Neural cell (in vitro differentiated cells): ENCODE data around the gene C12orf42. TPM values are rescaled to one million over a fixed set of nuclear protein-coding genes. Genes with fewer than 3 reads are reported as not detected.

Experiments used
- H2AFZ ChIP-seq: fragments of 200-600, 300-800 bp; sonication (generic), shearing (Covaris generic); 2 replicates; pipeline ENCODE4 v1.6.0; 2014; ENCODE audit warnings: low read depth, mild to moderate bottlenecking, antibody characterized with exemption, low read length, moderate library complexity
- H3F3A ChIP-seq: fragments of 200-600 bp; shearing (Covaris generic); 2 replicates; pipeline ENCODE4 v1.6.1; 2016; ENCODE audit warnings: mild to moderate bottlenecking, moderate library complexity, mixed read lengths, antibody characterized with exemption, low read length; ENCODE audit not compliant: insufficient read depth, poor library complexity, severe bottlenecking
- H3K27ac ChIP-seq: fragments of 200-600, 300-800 bp; sonication (generic), shearing (Covaris generic); 2 replicates; pipeline ENCODE4 v1.5.1; 2014; ENCODE audit warnings: mild to moderate bottlenecking, low read length, moderate library complexity
- H3K27me3 ChIP-seq: fragments of 300-800, 200-600 bp; sonication (generic), shearing (Covaris generic); 2 replicates; pipeline ENCODE4 v1.6.0; 2014; ENCODE audit warnings: mild to moderate bottlenecking, low read depth, low read length, moderate library complexity; ENCODE audit not compliant: insufficient read depth
- H3K36me3 ChIP-seq: fragments of 300-800, 200-600 bp; sonication (generic), shearing (Covaris generic); 2 replicates; pipeline ENCODE4 v1.5.1; 2014; ENCODE audit warnings: mild to moderate bottlenecking, antibody characterized with exemption, low read length, moderate library complexity; ENCODE audit not compliant: insufficient read depth
- H3K4me2 ChIP-seq: fragments of 300-800, 200-600 bp; sonication (generic), shearing (Covaris generic); 2 replicates; pipeline ENCODE4 v1.6.0; 2014; ENCODE audit warnings: mild to moderate bottlenecking, low read length
- H3K4me3 ChIP-seq: fragments of 300-800, 200-600 bp; sonication (generic), shearing (Covaris generic); 2 replicates; pipeline ENCODE4 v1.5.1; 2014; ENCODE audit warnings: mild to moderate bottlenecking, low read length, moderate library complexity
- H3K79me2 ChIP-seq: fragments of 200-600 bp; shearing (Covaris generic); replicated peaks from 2 replicates; pipeline ENCODE4 v1.6.0; 2014; ENCODE audit warnings: mild to moderate bottlenecking, low read length, moderate library complexity; ENCODE audit not compliant: insufficient read depth
- H3K9ac ChIP-seq: fragments of 300-800, 200-600 bp; sonication (generic), shearing (Covaris generic); 2 replicates; pipeline ENCODE4 v1.6.1; 2016; ENCODE audit warnings: mild to moderate bottlenecking, low read length, mixed read lengths
- H3K9me2 ChIP-seq: fragments of 200-600 bp; shearing (Covaris generic); 2 replicates; pipeline ENCODE4 v1.6.1; 2016; ENCODE audit warnings: mild to moderate bottlenecking, low read length, mixed read lengths; ENCODE audit not compliant: insufficient read depth
- H3K9me3 ChIP-seq: fragments of 200-600, 300-800 bp; sonication (generic), shearing (Covaris generic); 2 replicates; pipeline ENCODE4 v1.6.1; 2016; ENCODE audit warnings: mild to moderate bottlenecking, mixed run types, low read length, moderate library complexity, mixed read lengths
- H4K20me1 ChIP-seq: fragments of 200-600 bp; shearing (Covaris generic); 2 replicates; pipeline ENCODE4 v1.6.1; 2016; ENCODE audit warnings: mild to moderate bottlenecking, mixed run types; ENCODE audit not compliant: insufficient read depth
- EP300 ChIP-seq: fragments of 450-650 bp; conservative IDR thresholded peaks from 2 replicates; pipeline ENCODE4 v1.6.1; 2014; ENCODE audit warnings: antibody characterized with exemption, mild to moderate bottlenecking, moderate library complexity; ENCODE audit not compliant: poor library complexity, severe bottlenecking
- EZH2 ChIP-seq: fragments of 200-600, 300-800 bp; shearing (Covaris generic), sonication (generic); IDR thresholded peaks from 2 replicates; pipeline ENCODE4 v1.6.1; 2014; ENCODE audit warnings: antibody characterized with exemption, low read length, borderline replicate concordance, mild to moderate bottlenecking; ENCODE audit not compliant: insufficient read depth, poor library complexity, severe bottlenecking
- MXI1 ChIP-seq: fragments of 450-650 bp; conservative IDR thresholded peaks from 2 replicates; pipeline ENCODE4 v1.6.1; 2014; ENCODE audit warnings: antibody characterized with exemption, mild to moderate bottlenecking; ENCODE audit not compliant: poor library complexity, severe bottlenecking
- POLR2AphosphoS5 ChIP-seq: IDR thresholded peaks from 2 replicates; pipeline ENCODE4 v1.6.1; 2012
- RAD21 ChIP-seq: fragments of 450-650 bp; conservative IDR thresholded peaks from 2 replicates; pipeline ENCODE4 v1.6.1; 2014; ENCODE audit warnings: antibody characterized with exemption, mild to moderate bottlenecking, moderate library complexity
- SMC3 ChIP-seq: fragments of 450-650 bp; conservative IDR thresholded peaks from 2 replicates; pipeline ENCODE4 v1.6.1; 2014; ENCODE audit warnings: antibody characterized with exemption, mild to moderate bottlenecking, moderate library complexity; ENCODE audit not compliant: poor library complexity
- TAF1 ChIP-seq: IDR thresholded peaks from 2 replicates; pipeline ENCODE4 v1.6.1; 2012; ENCODE audit warnings: low read depth
- polyA plus RNA-seq: library from polyadenylated mRNA; depleted of rRNA; stranded (reverse); fragments of >200 nt; gene quantifications from 2 replicates; pipeline ENCODE4 v1.2.3, GENCODE V29; 2014
- TF ChIP-seq, protein P1 (sequence below): IDR thresholded peaks from 2 replicates; pipeline ENCODE4 v1.6.1; 2012; ENCODE audit warnings: borderline replicate concordance
- TF ChIP-seq, protein P2 (sequence below): fragments of 450-650 bp; IDR thresholded peaks from 2 replicates; pipeline ENCODE4 v1.5.1; 2014; ENCODE audit warnings: antibody characterized with exemption, mild to moderate bottlenecking, moderate library complexity; ENCODE audit not compliant: poor library complexity, severe bottlenecking

The C12orf42 gene
- polyA plus RNA-seq, 1 donor from 2014 or later, result 0.54 TPM

DNA sequence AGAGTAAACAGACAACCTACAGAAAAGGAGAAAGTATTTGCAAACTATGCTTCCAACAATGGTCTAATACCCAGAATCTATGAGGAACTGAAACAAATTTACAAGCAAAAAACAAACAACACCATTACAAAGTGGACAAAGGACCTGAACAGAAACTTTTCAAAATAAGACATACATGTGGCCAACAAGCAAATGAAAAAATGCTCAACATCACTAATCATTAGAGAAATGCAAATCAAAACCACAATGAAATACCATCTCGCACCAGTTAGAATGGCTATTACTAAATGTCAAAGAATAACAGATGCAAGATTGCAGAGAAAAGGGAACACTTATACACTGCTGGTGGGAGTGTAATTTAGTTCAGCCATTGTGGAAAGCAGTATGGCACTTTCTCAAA is 125.8 kb downstream of the C12orf42 start:
- Histone ChIP-seq H3K4me2 (no peak overlapping the region), H3K9me2 (no peaks in the 10 kb centered on the region), H3K79me2 (no peaks in the 10 kb centered on the region), H3K27ac (no peak overlapping the region), H4K20me1 (no peaks in the 10 kb centered on the region), H3K36me3 (no peaks in the 10 kb centered on the region), H3K4me3 (no peak overlapping the region), H3K27me3 (no peaks in the 10 kb centered on the region), H3K9me3 (no peaks in the 10 kb centered on the region), H3F3A (no peaks in the 10 kb centered on the region), H3K9ac (no peak overlapping the region), H2AFZ (no peak overlapping the region)
- TF ChIP-seq EZH2 (no peak), MXI1 (no peak), TAF1 (no peak), POLR2AphosphoS5 (no peak), EP300 (no peak), RAD21 (no peak)
- TF ChIP-seq, protein P1, sequence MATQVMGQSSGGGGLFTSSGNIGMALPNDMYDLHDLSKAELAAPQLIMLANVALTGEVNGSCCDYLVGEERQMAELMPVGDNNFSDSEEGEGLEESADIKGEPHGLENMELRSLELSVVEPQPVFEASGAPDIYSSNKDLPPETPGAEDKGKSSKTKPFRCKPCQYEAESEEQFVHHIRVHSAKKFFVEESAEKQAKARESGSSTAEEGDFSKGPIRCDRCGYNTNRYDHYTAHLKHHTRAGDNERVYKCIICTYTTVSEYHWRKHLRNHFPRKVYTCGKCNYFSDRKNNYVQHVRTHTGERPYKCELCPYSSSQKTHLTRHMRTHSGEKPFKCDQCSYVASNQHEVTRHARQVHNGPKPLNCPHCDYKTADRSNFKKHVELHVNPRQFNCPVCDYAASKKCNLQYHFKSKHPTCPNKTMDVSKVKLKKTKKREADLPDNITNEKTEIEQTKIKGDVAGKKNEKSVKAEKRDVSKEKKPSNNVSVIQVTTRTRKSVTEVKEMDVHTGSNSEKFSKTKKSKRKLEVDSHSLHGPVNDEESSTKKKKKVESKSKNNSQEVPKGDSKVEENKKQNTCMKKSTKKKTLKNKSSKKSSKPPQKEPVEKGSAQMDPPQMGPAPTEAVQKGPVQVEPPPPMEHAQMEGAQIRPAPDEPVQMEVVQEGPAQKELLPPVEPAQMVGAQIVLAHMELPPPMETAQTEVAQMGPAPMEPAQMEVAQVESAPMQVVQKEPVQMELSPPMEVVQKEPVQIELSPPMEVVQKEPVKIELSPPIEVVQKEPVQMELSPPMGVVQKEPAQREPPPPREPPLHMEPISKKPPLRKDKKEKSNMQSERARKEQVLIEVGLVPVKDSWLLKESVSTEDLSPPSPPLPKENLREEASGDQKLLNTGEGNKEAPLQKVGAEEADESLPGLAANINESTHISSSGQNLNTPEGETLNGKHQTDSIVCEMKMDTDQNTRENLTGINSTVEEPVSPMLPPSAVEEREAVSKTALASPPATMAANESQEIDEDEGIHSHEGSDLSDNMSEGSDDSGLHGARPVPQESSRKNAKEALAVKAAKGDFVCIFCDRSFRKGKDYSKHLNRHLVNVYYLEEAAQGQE, result no peak
- TF ChIP-seq, protein P2, sequence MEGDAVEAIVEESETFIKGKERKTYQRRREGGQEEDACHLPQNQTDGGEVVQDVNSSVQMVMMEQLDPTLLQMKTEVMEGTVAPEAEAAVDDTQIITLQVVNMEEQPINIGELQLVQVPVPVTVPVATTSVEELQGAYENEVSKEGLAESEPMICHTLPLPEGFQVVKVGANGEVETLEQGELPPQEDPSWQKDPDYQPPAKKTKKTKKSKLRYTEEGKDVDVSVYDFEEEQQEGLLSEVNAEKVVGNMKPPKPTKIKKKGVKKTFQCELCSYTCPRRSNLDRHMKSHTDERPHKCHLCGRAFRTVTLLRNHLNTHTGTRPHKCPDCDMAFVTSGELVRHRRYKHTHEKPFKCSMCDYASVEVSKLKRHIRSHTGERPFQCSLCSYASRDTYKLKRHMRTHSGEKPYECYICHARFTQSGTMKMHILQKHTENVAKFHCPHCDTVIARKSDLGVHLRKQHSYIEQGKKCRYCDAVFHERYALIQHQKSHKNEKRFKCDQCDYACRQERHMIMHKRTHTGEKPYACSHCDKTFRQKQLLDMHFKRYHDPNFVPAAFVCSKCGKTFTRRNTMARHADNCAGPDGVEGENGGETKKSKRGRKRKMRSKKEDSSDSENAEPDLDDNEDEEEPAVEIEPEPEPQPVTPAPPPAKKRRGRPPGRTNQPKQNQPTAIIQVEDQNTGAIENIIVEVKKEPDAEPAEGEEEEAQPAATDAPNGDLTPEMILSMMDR, result no peak

DNA sequence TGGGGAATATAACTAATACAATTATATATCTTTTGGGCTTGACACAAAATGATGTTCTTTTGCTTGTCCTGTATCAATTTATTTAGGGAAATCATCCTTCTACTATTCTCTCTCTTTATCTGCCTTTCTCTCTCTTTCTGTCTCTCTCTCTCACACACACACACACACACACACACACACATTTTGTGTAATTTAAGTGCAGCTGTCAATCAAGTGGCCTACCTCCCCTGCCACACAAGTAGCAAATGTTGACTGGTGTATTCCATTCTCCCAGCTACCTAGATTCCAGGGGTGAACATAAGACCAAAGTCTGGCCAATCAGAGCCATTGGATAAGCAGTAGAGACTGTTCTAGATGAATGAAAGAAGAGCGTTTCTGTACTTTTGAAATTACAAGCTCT is 127.6 kb downstream of the C12orf42 start:
- no peak overlapping the region for H3K4me2 ChIP-seq
- H3K9me3 ChIP-seq, result no peaks in the 10 kb centered on the region
- H3K79me2 ChIP-seq, result no peaks in the 10 kb centered on the region
- H3K4me3 ChIP-seq, result no peak overlapping the region
- H3K9ac ChIP-seq, result no peak overlapping the region
- no peaks in the 10 kb centered on the region for H3F3A ChIP-seq
- H4K20me1 ChIP-seq, result no peaks in the 10 kb centered on the region
- TF ChIP-seq POLR2AphosphoS5, result no peak
- TF ChIP-seq, protein P2, result no peak
- no peak for TF ChIP-seq MXI1
- TF ChIP-seq EP300, result no peak
- no peak for TF ChIP-seq TAF1
- no peak for TF ChIP-seq EZH2
- TF ChIP-seq RAD21, result no peak
- TF ChIP-seq, protein P1, result no peak
- no peak for TF ChIP-seq SMC3
- H3K27ac ChIP-seq, result no peak overlapping the region
- H3K27me3 ChIP-seq, result no peaks in the 10 kb centered on the region
- H3K9me2 ChIP-seq, result no peaks in the 10 kb centered on the region
- H3K36me3 ChIP-seq, result no peaks in the 10 kb centered on the region
- no peak overlapping the region for H2AFZ ChIP-seq
